ENCODE data around the gene FBXL12.
"Not testable (repeated sequence)": the region's sequence is repeated elsewhere in the genome, so short reads cannot be mapped to it uniquely, and the experiment has no call there.

FBXL12 gene

DNA sequence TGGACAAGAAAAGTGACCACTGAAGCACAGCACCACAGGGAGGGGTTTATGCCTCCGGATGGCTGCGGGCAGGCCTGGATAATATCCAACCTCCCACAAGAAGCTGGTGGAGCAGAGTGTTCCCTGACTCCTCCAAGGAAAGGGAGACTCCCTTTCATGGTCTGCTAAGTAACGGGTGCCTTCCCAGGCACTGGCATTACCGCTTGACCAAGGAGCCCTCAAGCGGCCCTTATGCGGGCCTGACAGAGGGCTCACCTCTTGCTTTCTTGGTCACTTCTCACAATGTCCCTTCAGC, 27.9 kb downstream of the FBXL12 start:
- H3K4me3 Mint-ChIP-seq = peak overlapping the region; percentile 90
- not testable (repeated sequence) for DNase-seq (ENCODE audit: low spot score in 2 of 2); H3K9me3 Mint-ChIP-seq; ATAC-seq
- H3K4me1 Mint-ChIP-seq = peaks cover 21% of the 10 kb centered on the region
- peak overlapping the region; percentile 95 for H3K27ac Mint-ChIP-seq
- peaks cover 11% of the 10 kb centered on the region for H3K36me3 Mint-ChIP-seq

DNA sequence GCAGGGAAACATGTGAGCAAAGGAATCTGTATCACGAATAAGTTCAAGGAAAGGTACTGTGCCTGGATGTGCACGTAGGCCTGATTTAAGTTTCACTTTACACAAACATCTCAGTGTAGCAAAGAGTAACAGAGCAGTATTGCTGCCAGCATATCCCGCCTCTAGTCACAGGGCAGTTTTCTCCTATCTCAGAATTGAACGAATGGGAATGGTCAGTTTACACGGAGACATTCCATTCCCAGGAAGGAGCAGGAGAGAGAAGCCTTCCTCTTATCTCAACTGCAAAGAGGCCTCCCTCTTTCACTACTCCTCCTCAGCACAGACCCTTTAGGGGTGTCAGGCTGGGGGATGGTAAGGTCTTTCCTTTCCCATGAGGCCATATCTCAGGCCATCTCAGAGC, 29.3 kb downstream of the FBXL12 start:
- DNase-seq (ENCODE audit: low spot score in 2 of 2); H3K4me3 Mint-ChIP-seq; H3K9me3 Mint-ChIP-seq; ATAC-seq; H3K27ac Mint-ChIP-seq: not testable (repeated sequence)
- H3K4me1 Mint-ChIP-seq = peaks cover 31% of the 10 kb centered on the region
- H3K36me3 Mint-ChIP-seq = peaks cover 22% of the 10 kb centered on the region

DNA sequence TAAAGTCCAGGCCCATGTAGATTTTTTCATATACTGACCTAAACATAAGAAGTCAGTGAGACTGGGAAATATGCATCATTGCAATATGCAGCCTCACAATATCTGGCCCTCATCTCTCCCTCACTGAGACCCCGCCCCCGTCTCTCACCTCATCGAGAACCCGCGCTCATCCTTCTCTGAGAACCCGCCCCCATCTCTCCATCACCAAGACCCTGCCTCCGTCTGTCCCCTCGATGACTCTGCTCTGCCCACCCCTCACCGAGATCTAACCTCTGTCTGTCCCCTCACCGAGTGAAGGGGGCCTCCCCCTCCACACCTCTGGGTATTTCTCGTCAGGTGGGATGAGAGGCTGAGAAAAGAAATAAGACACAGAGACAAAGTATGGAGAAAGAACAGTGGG, 29.8 kb downstream of the FBXL12 start:
- H3K9me3 Mint-ChIP-seq = no peaks in the 10 kb centered on the region
- DNase-seq (ENCODE audit: low spot score in 2 of 2) (no peak), ATAC-seq (no peak)
- H3K4me1 Mint-ChIP-seq = peaks cover 35% of the 10 kb centered on the region
- peaks cover 25% of the 10 kb centered on the region for H3K36me3 Mint-ChIP-seq
- H3K4me3 Mint-ChIP-seq = no peak overlapping the region
- H3K27ac Mint-ChIP-seq = no peak overlapping the region

DNA sequence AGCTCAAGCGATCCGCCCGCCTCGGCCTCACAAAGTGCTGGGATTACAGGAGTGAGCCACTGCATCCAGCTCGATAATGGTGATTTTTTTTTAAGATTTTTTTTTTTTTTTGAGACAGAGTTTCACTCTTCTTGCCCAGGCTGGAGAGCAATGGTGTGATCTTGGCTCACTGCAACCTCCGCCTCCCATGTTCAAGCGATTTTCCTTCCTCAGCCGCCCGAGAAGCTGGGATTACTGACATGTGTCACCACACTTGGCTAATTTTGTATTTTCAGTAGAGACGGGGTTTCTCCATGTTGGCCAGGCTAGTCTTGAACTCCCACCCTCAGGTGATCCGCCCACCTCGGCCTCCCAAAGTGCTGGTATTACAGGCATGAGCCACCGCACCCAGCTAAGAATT, 30.3 kb downstream of the FBXL12 start:
- DNase-seq (ENCODE audit: low spot score in 2 of 2); H3K27ac Mint-ChIP-seq; ATAC-seq; H3K9me3 Mint-ChIP-seq; H3K4me3 Mint-ChIP-seq: not testable (repeated sequence)
- Mint-ChIP-seq H3K4me1 (peaks cover 35% of the 10 kb centered on the region), H3K36me3 (peaks cover 28% of the 10 kb centered on the region)

DNA sequence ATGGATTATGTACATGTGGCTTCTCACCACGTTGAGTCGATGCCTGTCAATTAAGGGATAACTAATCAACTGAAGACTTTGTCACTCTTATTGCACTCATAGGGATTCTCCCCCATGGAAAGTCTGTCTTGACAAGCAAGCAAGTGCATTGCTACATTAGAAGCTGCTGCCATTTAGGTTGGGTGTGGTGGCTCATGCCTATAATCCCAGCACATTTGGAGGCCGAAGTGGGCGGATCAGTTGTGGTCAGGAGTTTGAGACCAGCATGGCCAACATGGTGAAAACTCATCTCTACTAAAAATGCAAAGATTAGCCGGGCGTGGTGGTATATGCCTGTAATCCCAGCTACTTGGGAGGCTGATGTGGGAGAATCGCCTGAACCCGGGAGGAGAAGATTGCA, 32.1 kb downstream of the FBXL12 start:
- DNase-seq (ENCODE audit: low spot score in 2 of 2) (no peak), ATAC-seq (no peak)
- H3K9me3 Mint-ChIP-seq = no peaks in the 10 kb centered on the region
- H3K36me3 Mint-ChIP-seq = peaks cover 22% of the 10 kb centered on the region
- no peak overlapping the region for H3K27ac Mint-ChIP-seq
- peak overlapping the region; percentile 91 for H3K4me3 Mint-ChIP-seq
- H3K4me1 Mint-ChIP-seq = peaks cover 41% of the 10 kb centered on the region

- peaks cover 22% of the 10 kb centered on the region for H3K36me3 Mint-ChIP-seq
- DNase-seq (ENCODE audit: low spot score in 2 of 2) (no peak), ATAC-seq (no peak)
- peak overlapping the region; percentile 91 for H3K4me3 Mint-ChIP-seq
- H3K9me3 Mint-ChIP-seq = no peaks in the 10 kb centered on the region
- peaks cover 37% of the 10 kb centered on the region for H3K4me1 Mint-ChIP-seq
- H3K27ac Mint-ChIP-seq = peak overlapping the region; percentile 95
These were observed 32.5 kb downstream of the FBXL12 start for GRCh38 chr19:9786342-9786741.

DNA sequence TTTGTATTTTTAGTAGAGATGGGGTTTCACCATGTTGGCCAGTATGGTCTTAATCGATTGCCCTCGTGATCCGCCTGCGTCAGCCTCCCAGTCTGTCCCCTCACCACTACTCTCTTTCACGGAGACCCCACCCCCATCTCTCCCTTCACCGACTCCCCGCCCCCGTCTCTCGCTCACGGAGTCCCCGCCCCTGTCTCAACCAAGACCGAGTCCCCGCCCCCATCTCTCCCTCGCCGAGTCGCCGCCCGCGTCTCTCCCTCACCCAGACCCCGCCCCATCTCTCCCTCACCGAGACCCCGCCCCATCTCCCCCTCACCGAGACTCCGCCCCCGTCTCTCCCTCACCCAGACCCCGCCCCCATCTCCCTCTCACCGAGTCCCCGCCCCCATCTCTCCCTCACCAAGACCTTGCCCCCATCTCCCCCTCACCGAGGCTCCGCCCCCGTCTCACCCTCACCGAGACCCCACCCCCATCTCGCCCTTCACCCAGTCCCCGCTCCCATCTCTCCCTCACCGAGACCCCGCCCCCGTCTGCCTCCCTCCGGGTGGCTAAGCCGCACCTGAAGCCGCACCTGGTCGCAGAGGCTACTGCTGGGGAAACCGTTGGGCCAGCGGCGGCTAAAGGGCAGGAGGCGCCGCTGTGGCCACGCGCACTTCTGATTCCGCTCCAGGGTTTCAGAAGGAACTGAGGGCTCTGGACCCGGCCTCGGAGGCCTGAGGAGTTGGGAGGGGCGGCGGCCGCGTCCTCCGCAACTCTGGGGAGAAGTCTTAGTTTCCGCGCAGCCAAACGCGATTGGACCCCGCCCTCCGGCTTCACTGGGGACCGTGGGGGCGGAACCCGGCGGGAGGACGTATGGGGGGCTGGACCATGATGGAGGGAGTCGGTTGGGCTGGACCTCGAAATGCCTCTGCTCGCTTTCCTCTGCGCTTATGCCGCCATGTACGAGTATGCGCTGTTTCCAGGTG, 33.2 kb downstream of the FBXL12 start:
- Mint-ChIP-seq H3K4me1 (peaks cover 35% of the 10 kb centered on the region), H3K9me3 (no peaks in the 10 kb centered on the region), H3K27ac (peak overlapping the region; percentile 95), H3K4me3 (peak overlapping the region; percentile 91), H3K36me3 (peaks cover 22% of the 10 kb centered on the region)
- DNase-seq (ENCODE audit: low spot score in 2 of 2) = peak; percentile 83 to 97
- ATAC-seq = peak; percentile 91

GRCh38 chr19:9784163-9784496, 34.7 kb downstream of the FBXL12 start:
- ATAC-seq; H3K9me3 Mint-ChIP-seq; DNase-seq (ENCODE audit: low spot score in 2 of 2); H3K27ac Mint-ChIP-seq: not testable (repeated sequence)
- Mint-ChIP-seq H3K4me3 (peak overlapping the region; percentile 91), H3K4me1 (peaks cover 29% of the 10 kb centered on the region), H3K36me3 (peaks cover 17% of the 10 kb centered on the region)

DNA sequence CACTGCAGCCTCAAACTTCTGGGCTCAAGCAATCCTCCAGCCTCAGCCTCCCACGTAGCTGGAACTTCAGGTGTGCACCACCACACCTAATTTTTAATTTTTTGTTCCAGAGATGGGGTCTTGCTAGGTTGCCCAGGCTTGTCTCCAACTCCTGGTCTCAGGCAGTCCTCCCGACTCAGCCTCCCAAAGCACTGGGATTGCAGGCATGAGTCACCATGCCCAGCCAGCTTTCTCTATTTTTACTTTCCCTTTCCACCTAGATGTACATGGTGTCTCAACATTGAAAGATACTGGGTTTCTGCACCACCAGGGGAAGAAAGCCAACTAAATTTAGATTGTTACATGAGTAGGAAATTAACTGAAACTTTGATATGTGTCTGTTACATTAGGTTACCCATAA, 36.5 kb downstream of the FBXL12 start:
- Mint-ChIP-seq H3K4me1 (peaks cover 29% of the 10 kb centered on the region), H3K27ac (no peak overlapping the region), H3K4me3 (no peak overlapping the region), H3K9me3 (peaks cover 7% of the 10 kb centered on the region), H3K36me3 (peaks cover 17% of the 10 kb centered on the region)
- no peak for DNase-seq (ENCODE audit: low spot score in 2 of 2)
- no peak for ATAC-seq

GRCh38 chr19:9768175-9769112, 50.4 kb downstream of the FBXL12 start, which contains the start of gene ZNF846:
Gene ZNF846 (minus strand): TSS chr19:9768738. CDS start chr19:9764950, 3,788 bp downstream.
- peak within 1 kb of the TSS; percentile 93 for H3K4me3 Mint-ChIP-seq
- peak; percentile 78 to 95 for DNase-seq (ENCODE audit: low spot score in 2 of 2)
- ATAC-seq = peak; percentile 99
- H3K27ac Mint-ChIP-seq = peak within 1 kb of the TSS; percentile 96
- no peaks in the 10 kb centered on the region for H3K4me1 Mint-ChIP-seq
- H3K36me3 Mint-ChIP-seq = peaks cover 13% of the 10 kb centered on the region
- peaks cover 6% of the 10 kb centered on the region for H3K9me3 Mint-ChIP-seq
